ENCODE results near the gene FXYD2.

The FXYD2 gene

DNA sequence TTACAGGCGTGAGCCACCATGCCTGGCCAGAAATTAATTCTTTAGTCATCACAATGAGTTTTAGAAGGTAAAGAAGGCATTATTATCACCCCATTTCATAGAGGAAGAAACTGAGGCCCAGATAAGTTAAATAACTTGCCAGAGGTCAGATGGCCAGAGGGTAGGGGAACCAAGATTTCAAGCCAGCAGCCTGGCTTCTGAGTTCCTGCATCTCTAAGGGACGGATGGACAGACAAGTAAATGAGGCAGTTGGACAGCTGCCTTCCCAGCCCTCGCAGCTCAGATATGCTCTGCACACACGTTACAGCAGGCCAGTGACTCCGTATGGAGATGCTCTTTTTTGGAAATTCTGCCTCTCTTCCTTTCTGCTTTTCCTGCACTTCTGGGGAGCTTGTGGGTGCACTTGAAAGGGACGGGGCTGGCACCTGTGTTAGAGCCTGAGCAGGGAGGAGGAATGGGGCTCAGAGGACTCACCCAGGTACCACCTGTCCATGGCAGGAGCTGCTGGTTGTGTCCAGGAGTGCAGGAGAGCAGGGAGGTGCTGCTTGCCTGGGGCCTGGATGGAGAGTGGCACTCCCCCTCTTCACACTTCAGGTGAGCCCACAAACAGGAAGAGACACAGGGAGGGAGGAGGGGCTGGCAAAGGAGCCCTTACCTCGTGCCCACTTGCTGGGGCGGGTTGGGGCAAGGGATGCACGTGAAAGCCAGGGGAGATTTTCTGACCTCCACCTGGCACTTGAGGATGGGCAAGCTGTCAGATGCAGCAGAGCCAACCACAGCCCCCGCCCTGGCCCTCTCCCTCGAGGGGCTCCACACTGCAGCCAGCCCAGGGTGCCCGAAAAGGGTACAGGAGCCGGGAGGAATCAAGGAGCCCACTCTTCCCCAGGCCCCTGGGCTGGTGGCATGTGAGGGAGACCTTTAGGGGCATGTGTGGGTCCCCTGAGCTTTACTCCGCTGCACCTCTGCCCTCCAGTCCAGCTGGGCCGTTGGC lies 3.3 kb upstream of the FXYD2 start:
- H2AFZ ChIP-seq (ENCODE audit: low read length) = no peak overlapping the region
- TF ChIP-seq EZH2 (IDR thresholded peaks at IDR 0.05; ENCODE audit: borderline replicate concordance, low read length) = no peak
- TF ChIP-seq, protein P1, sequence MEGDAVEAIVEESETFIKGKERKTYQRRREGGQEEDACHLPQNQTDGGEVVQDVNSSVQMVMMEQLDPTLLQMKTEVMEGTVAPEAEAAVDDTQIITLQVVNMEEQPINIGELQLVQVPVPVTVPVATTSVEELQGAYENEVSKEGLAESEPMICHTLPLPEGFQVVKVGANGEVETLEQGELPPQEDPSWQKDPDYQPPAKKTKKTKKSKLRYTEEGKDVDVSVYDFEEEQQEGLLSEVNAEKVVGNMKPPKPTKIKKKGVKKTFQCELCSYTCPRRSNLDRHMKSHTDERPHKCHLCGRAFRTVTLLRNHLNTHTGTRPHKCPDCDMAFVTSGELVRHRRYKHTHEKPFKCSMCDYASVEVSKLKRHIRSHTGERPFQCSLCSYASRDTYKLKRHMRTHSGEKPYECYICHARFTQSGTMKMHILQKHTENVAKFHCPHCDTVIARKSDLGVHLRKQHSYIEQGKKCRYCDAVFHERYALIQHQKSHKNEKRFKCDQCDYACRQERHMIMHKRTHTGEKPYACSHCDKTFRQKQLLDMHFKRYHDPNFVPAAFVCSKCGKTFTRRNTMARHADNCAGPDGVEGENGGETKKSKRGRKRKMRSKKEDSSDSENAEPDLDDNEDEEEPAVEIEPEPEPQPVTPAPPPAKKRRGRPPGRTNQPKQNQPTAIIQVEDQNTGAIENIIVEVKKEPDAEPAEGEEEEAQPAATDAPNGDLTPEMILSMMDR (IDR thresholded peaks at IDR 0.05; ENCODE audit: low read length) = no peak
- H3F3A ChIP-seq (ENCODE audit: insufficient read depth, low read length) = no peaks in the 10 kb centered on the region
- no peak overlapping the region for H3K27ac ChIP-seq (ENCODE audit: low read depth, low read length, poor library complexity, severe bottlenecking)
- no peaks in the 10 kb centered on the region for H3K79me2 ChIP-seq (ENCODE audit: insufficient read depth, low read length)
- H3K4me3 ChIP-seq (ENCODE audit: low read depth, low read length, poor library complexity, severe bottlenecking) = no peak overlapping the region
- no peaks in the 10 kb centered on the region for H3K9me3 ChIP-seq (ENCODE audit: low read length)
- no peak overlapping the region for H3K9ac ChIP-seq (ENCODE audit: low read length)
- H3K4me1 ChIP-seq (ENCODE audit: insufficient read depth, low read length, severe bottlenecking) = no peaks in the 10 kb centered on the region
- H3K9me2 ChIP-seq (ENCODE audit: low read depth, low read length) = no peaks in the 10 kb centered on the region
- H3K36me3 ChIP-seq (ENCODE audit: insufficient read depth, low read length) = no peaks in the 10 kb centered on the region
- no peak overlapping the region for H3K4me2 ChIP-seq (ENCODE audit: low read length)
- H4K20me1 ChIP-seq (ENCODE audit: insufficient read depth, low read length) = no peaks in the 10 kb centered on the region
- H3K27me3 ChIP-seq (ENCODE audit: insufficient read depth, low read length) = no peaks in the 10 kb centered on the region

DNA sequence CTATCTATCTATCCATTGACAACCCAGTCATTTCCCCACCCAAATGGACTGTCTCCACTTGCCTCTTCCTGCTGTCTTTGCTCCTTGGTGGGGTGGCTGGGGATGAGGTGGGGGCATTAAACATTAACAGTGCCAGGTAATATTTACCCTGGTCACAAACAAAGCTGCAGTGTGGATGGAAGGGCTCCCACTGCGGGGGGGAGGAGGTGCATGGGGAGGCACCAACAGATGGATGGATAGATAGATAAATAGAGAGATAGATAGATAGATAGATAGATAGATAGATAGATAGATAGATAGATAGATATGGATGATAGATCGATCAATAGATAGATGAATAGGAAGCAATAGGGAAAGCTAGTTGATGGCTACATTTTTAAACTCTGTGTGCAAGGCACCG lies 2.3 kb upstream of the FXYD2 start:
- H4K20me1 ChIP-seq (ENCODE audit: insufficient read depth, low read length) = no peaks in the 10 kb centered on the region
- H3F3A ChIP-seq (ENCODE audit: insufficient read depth, low read length) = no peaks in the 10 kb centered on the region
- no peaks in the 10 kb centered on the region for H3K36me3 ChIP-seq (ENCODE audit: insufficient read depth, low read length)
- no peaks in the 10 kb centered on the region for H3K4me1 ChIP-seq (ENCODE audit: insufficient read depth, low read length, severe bottlenecking)
- H3K27me3 ChIP-seq (ENCODE audit: insufficient read depth, low read length) = no peaks in the 10 kb centered on the region
- no peak overlapping the region for H3K4me3 ChIP-seq (ENCODE audit: low read depth, low read length, poor library complexity, severe bottlenecking)
- no peak for TF ChIP-seq EZH2 (IDR thresholded peaks at IDR 0.05; ENCODE audit: borderline replicate concordance, low read length)
- TF ChIP-seq, protein P1 (IDR thresholded peaks at IDR 0.05; ENCODE audit: low read length) = no peak
- H3K9ac ChIP-seq (ENCODE audit: low read length) = no peak overlapping the region
- H3K9me2 ChIP-seq (ENCODE audit: low read depth, low read length) = no peaks in the 10 kb centered on the region
- no peaks in the 10 kb centered on the region for H3K9me3 ChIP-seq (ENCODE audit: low read length)
- H2AFZ ChIP-seq (ENCODE audit: low read length) = no peak overlapping the region
- no peaks in the 10 kb centered on the region for H3K79me2 ChIP-seq (ENCODE audit: insufficient read depth, low read length)
- H3K4me2 ChIP-seq (ENCODE audit: low read length) = no peak overlapping the region
- no peak overlapping the region for H3K27ac ChIP-seq (ENCODE audit: low read depth, low read length, poor library complexity, severe bottlenecking)

DNA sequence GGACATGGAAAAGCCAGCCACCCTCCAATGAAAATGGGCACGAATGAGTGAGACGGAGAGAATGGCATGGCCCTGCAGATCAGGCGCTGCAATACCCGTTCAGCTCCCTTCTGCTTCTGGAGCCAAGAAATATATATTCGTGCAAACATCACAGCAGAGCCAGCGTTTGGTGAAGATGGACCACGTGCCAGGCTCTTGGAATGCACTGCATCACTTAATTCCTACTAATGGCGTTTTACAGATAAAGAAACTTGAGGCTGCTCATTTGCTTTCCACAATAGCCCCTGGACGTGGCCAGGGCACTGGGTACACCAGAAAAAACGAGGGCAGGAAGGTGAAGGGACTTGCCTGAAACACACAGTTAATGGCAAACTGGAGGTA lies 1.6 kb upstream of the FXYD2 start:
- no peak overlapping the region for H2AFZ ChIP-seq (ENCODE audit: low read length)
- no peaks in the 10 kb centered on the region for H3K9me2 ChIP-seq (ENCODE audit: low read depth, low read length)
- no peaks in the 10 kb centered on the region for H3K9me3 ChIP-seq (ENCODE audit: low read length)
- H3K9ac ChIP-seq (ENCODE audit: low read length) = no peak overlapping the region
- H3K27me3 ChIP-seq (ENCODE audit: insufficient read depth, low read length) = no peaks in the 10 kb centered on the region
- no peaks in the 10 kb centered on the region for H3K4me1 ChIP-seq (ENCODE audit: insufficient read depth, low read length, severe bottlenecking)
- no peaks in the 10 kb centered on the region for H3K79me2 ChIP-seq (ENCODE audit: insufficient read depth, low read length)
- H3K27ac ChIP-seq (ENCODE audit: low read depth, low read length, poor library complexity, severe bottlenecking) = no peak overlapping the region
- H4K20me1 ChIP-seq (ENCODE audit: insufficient read depth, low read length) = no peaks in the 10 kb centered on the region
- no peaks in the 10 kb centered on the region for H3F3A ChIP-seq (ENCODE audit: insufficient read depth, low read length)
- no peaks in the 10 kb centered on the region for H3K36me3 ChIP-seq (ENCODE audit: insufficient read depth, low read length)
- H3K4me3 ChIP-seq (ENCODE audit: low read depth, low read length, poor library complexity, severe bottlenecking) = no peak overlapping the region
- no peak for TF ChIP-seq EZH2 (IDR thresholded peaks at IDR 0.05; ENCODE audit: borderline replicate concordance, low read length)
- TF ChIP-seq, protein P1 (IDR thresholded peaks at IDR 0.05; ENCODE audit: low read length) = no peak
- no peak overlapping the region for H3K4me2 ChIP-seq (ENCODE audit: low read length)
